Activated naive CD8-positive, alpha-beta T cell treated with anti-CD3 and anti-CD28 coated beads, Interleukin-2, amount 10 ng/mL, durations not matched to agents 7 days and 5 days (primary cell): ENCODE results near the gene SULT2B1. TPM values are rescaled to one million over a fixed set of nuclear protein-coding genes. Genes with fewer than 3 reads are reported as not detected.
A peak's percentile ranks its signal among the peaks of the same experiment; 100 is the strongest.

Source experiments
- ATAC-seq: fragments of 150-1000 bp; cut with Tn5 transposase; one replicate; pipeline ENCODE4 v1.10.0; 2021; ENCODE audit warnings: low read depth, moderate library complexity
- POLR2A ChIA-PET: fragments of 350-600 bp; sonication (Branson Sonifier 250); formaldehyde crosslinking; loops from one replicate; lab custom pipeline; 2021; ENCODE audit warnings: antibody characterized with exemption; lab: Charles Lee
- DNase-seq: peaks from one replicate; pipeline ENCODE4 v3.0.0; 2021
- H3K27ac Mint-ChIP-seq: one replicate; pipeline ENCODE4 v1.8.0; 2022; ENCODE audit warnings: mild to moderate bottlenecking, mixed read lengths
- H3K27me3 Mint-ChIP-seq: one replicate; pipeline ENCODE4 v1.8.0; 2022; ENCODE audit warnings: mild to moderate bottlenecking, moderate library complexity, mixed read lengths
- H3K36me3 Mint-ChIP-seq: one replicate; pipeline ENCODE4 v1.8.0; 2021; ENCODE audit warnings: mild to moderate bottlenecking, mixed read lengths
- H3K4me1 Mint-ChIP-seq: one replicate; pipeline ENCODE4 v1.8.0; 2021; ENCODE audit warnings: mixed read lengths
- H3K4me3 Mint-ChIP-seq: one replicate; pipeline ENCODE4 v1.8.0; 2022; ENCODE audit warnings: mild to moderate bottlenecking, moderate library complexity, mixed read lengths
- H3K9me3 Mint-ChIP-seq: one replicate; pipeline ENCODE4 v1.8.0; 2021; ENCODE audit warnings: mixed read lengths
- total RNA-seq, 2 experiments: library from RNA; stranded (reverse); gene quantifications; one replicate each; pipeline ENCODE4 v1.2.3, GENCODE V29; 2021

SULT2B1 gene
- total RNA-seq, 2 experiments from 2014 or later = not detected

- Mint-ChIP-seq H3K4me1 (peaks cover 16% of the 10 kb centered on the region), H3K36me3 (no peaks in the 10 kb centered on the region), H3K27me3 (peaks cover 11% of the 10 kb centered on the region), H3K27ac (no peak overlapping the region), H3K9me3 (no peaks in the 10 kb centered on the region), H3K4me3 (no peak overlapping the region)
- ATAC-seq (no peak), DNase-seq (no peak)
- POLR2A ChIA-PET = interaction anchor here (0.6 kb wide), 1 partner anchor 82 kb away, joined by 3 read pairs; no protein-coding TSS in a partner anchor
Measured at GRCh38 chr19:48587387-48587786, 35.4 kb downstream of the SULT2B1 start.

GRCh38 chr19:48588670-48589401, 36.9 kb downstream of the SULT2B1 start:
- POLR2A ChIA-PET = interaction anchor here (0.5 to 1.0 kb wide), 3 partner anchors 17 to 83 kb away, joined by 3 to 5 read pairs (median 4); no protein-coding TSS in a partner anchor
- ATAC-seq = peak; percentile 86
- Mint-ChIP-seq H3K27me3 (peaks cover 11% of the 10 kb centered on the region), H3K27ac (peak overlapping the region; percentile 34), H3K4me3 (peak overlapping the region; percentile 79), H3K36me3 (no peaks in the 10 kb centered on the region), H3K9me3 (no peaks in the 10 kb centered on the region), H3K4me1 (peaks cover 18% of the 10 kb centered on the region)
- peak; percentile 93 for DNase-seq

DNA sequence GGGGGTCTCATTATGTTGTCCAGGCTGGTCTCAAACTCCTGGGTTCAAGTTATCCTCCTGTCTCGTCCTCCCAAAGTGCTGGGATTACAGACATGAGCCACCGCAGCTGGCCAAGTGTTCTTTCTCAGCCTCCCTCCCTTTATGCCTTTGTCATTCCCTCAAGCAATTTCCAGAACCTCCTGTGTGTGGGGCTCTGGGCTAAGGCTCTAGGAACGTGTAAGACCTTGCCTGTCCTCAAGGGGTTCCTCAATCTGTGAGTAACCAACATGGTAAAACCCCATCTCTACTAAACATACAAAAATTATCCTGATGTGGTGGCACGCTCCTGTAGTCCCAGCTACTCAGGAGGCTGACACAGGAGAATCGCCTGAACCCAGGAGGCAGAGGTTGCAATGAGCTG, 39.0 kb downstream of the SULT2B1 start:
- Mint-ChIP-seq H3K4me3 (no peak overlapping the region), H3K36me3 (no peaks in the 10 kb centered on the region), H3K4me1 (peaks cover 14% of the 10 kb centered on the region), H3K9me3 (no peaks in the 10 kb centered on the region), H3K27ac (no peak overlapping the region), H3K27me3 (peaks cover 10% of the 10 kb centered on the region)
- POLR2A ChIA-PET = no interaction called here
- DNase-seq = no peak
- no peak for ATAC-seq

- POLR2A ChIA-PET = interaction anchor here (1.0 kb wide), 1 partner anchor 14 kb away, joined by 4 read pairs; no protein-coding TSS in a partner anchor
- H3K27ac Mint-ChIP-seq = no peak overlapping the region
- ATAC-seq = no peak
- no peaks in the 10 kb centered on the region for H3K9me3 Mint-ChIP-seq
- H3K4me3 Mint-ChIP-seq = peak overlapping the region; percentile 11
- H3K36me3 Mint-ChIP-seq = no peaks in the 10 kb centered on the region
- peaks cover 4% of the 10 kb centered on the region for H3K4me1 Mint-ChIP-seq
- DNase-seq = no peak
- H3K27me3 Mint-ChIP-seq = peaks cover 2% of the 10 kb centered on the region
Measured at GRCh38 chr19:48595171-48595570, 43.2 kb downstream of the SULT2B1 start.

- POLR2A ChIA-PET = interaction anchor here (1.0 kb wide), 1 partner anchor 13 kb away, joined by 4 read pairs; no protein-coding TSS in a partner anchor
- Mint-ChIP-seq H3K9me3 (no peaks in the 10 kb centered on the region), H3K27me3 (peaks cover 2% of the 10 kb centered on the region), H3K27ac (peak overlapping the region; percentile 63), H3K4me3 (peak overlapping the region; percentile 40), H3K4me1 (peaks cover 4% of the 10 kb centered on the region), H3K36me3 (no peaks in the 10 kb centered on the region)
- DNase-seq (no peak), ATAC-seq (no peak)
Measured at GRCh38 chr19:48595833-48596232, 43.9 kb downstream of the SULT2B1 start.

DNA sequence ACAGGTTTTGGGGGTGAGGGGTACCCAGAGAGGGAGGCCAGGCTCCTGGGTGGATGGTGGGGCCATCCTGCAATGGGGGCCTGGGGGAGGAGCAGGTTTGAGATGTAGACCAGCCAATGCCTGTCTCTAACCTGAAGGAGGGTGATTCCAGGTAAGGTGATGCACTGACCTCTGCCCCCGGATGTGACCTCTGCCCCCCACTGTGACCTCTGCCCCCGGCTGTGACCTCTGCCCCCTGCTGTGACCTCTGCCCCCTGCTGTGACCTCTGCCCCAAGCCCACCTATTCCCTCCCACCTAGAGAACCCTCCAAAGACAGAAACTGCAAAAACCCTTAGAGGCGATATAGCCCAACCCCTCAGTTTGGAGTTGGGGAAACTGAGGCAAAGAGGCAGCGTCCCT, 44.3 kb downstream of the SULT2B1 start:
- Mint-ChIP-seq H3K36me3 (no peaks in the 10 kb centered on the region), H3K9me3 (no peaks in the 10 kb centered on the region), H3K27me3 (peaks cover 2% of the 10 kb centered on the region), H3K27ac (peak overlapping the region; percentile 63), H3K4me1 (peaks cover 4% of the 10 kb centered on the region), H3K4me3 (peak overlapping the region; percentile 40)
- POLR2A ChIA-PET = no interaction called here
- ATAC-seq (no peak), DNase-seq (no peak)

DNA sequence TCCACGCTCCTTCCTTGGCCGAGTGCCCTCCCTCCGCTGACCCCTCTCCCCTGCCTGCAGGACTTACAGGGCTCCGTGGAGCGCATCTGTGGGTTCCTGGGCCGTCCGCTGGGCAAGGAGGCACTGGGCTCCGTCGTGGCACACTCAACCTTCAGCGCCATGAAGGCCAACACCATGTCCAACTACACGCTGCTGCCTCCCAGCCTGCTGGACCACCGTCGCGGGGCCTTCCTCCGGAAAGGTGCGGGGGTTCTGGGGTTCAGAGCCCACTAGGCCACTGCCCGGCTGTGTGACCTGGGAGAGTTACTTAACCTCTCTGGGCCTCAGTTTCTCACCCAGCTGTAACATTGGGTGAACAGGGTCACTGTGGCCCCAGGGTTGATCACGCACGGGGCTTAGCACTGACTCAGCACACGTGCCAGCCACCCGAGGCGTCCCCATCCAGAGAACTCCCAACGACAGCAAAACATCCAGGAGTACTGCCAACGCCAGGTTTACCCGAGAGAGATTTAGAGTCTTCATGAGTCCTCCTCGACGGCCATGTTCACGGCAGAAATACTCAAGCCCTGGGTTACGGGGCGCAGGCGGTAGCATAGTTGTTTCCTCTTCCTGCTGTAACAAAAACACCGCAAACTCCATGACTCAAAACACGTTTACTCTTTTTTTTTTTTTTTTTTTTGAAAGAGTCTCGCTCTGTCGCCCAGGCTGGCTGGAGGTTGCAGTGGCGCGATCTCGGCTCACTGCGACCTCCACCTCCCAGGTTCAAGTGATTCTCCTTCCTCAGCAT, 44.9 kb downstream of the SULT2B1 start:
- peaks cover 2% of the 10 kb centered on the region for H3K27me3 Mint-ChIP-seq
- no peak for DNase-seq
- POLR2A ChIA-PET = no interaction called here
- H3K27ac Mint-ChIP-seq = peak overlapping the region; percentile 19
- peak; percentile 60 for ATAC-seq
- peak overlapping the region; percentile 76 for H3K4me3 Mint-ChIP-seq
- H3K36me3 Mint-ChIP-seq = no peaks in the 10 kb centered on the region
- peaks cover 2% of the 10 kb centered on the region for H3K4me1 Mint-ChIP-seq
- no peaks in the 10 kb centered on the region for H3K9me3 Mint-ChIP-seq

DNA sequence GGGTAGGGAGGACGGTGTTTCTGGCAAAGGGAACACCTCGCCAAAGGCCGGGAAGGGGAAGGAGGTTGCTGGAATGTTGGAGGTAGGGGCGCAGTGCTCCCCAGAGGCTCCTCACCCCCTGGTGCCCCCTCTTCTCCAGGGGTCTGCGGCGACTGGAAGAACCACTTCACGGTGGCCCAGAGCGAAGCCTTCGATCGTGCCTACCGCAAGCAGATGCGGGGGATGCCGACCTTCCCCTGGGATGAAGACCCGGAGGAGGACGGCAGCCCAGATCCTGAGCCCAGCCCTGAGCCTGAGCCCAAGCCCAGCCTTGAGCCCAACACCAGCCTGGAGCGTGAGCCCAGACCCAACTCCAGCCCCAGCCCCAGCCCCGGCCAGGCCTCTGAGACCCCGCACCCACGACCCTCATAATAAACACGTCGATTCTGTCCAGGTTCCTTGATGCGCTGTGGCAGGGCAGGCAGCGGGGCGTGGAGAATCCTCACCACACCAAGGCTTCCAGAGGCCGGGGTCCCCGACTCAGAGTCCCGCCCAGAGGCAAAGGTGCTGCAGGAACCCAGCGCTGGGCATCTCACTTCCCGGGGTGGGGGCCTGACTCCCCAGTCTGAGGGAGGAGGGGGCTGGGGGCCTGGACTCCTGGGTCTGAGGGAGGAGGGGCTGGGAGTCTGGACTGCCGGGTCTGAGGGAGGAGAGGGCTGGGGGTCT, 47.2 kb downstream of the SULT2B1 start:
- Mint-ChIP-seq H3K9me3 (no peaks in the 10 kb centered on the region), H3K27me3 (no peaks in the 10 kb centered on the region)
- POLR2A ChIA-PET = interaction anchor here (0.5 kb wide), 1 partner anchor 39 kb away, joined by 3 read pairs; no protein-coding TSS in a partner anchor

DNA sequence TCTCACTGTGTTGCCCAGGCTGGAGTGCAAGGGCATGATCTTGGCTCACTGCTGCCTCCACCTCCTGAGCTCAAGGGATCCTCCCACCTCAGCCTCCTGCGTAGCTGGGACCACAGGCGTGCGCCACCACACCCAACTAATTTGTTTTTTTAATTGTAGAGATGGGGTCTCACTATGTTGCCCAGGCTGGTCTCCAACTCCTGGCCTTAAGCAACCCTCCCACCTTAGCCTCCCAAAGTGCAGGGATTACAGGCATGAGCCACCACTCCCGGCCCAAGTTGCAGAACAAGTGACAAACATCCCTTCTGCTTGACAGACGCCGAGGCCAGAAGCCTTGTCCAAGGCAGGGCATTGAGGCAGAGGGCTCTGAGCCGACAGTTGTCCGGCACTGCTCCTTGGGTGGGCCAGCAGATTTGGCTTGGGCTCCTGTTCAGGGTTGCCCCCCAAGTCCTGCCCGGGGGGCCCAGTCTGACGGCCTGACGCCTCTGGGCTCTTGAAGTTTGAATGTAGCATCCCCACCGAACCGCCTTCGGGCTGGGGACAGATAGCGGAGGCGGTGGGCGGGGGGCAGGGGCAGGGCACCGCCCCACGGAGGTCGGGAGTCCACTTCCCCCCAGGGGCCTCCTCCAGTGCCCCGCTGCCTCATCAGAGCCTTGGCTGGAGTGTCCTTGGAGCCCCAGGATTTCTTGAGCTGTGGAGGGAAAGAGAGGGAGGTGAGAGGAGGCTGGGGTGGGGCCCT, 48.9 kb downstream of the SULT2B1 start:
- no peak overlapping the region for H3K27ac Mint-ChIP-seq
- H3K27me3 Mint-ChIP-seq = no peaks in the 10 kb centered on the region
- no peaks in the 10 kb centered on the region for H3K4me1 Mint-ChIP-seq
- POLR2A ChIA-PET = no interaction called here
- H3K36me3 Mint-ChIP-seq = no peaks in the 10 kb centered on the region
- H3K9me3 Mint-ChIP-seq = no peaks in the 10 kb centered on the region
- DNase-seq (no peak), ATAC-seq (no peak)
- no peak overlapping the region for H3K4me3 Mint-ChIP-seq

More for the DNA sequence above, 47.2 kb downstream of the SULT2B1 start:
- Mint-ChIP-seq H3K36me3 (no peaks in the 10 kb centered on the region), H3K4me3 (no peak overlapping the region), H3K27ac (peak overlapping the region; percentile 35), H3K4me1 (no peaks in the 10 kb centered on the region)
- ATAC-seq (no peak), DNase-seq (no peak)

DNA sequence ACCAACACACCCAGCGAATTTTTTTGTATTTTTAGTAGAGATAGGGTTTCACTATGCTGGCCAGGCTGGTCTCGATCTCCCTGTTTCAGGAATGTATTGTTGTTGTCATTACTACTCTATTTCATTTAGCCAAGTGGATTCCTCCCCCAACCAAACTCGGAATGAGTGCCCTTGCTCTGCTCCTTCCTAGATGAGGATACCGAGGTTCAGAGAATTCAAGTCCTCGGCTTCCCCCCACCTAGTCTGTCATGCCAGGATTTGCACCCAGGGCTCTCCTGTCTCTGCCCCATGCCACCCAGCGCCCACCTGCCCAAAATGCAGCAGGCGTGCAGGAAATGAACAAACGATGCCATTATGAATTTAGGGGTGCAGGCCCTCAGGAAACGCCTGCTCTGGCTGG, 51.0 kb downstream of the SULT2B1 start:
- ATAC-seq = no peak
- POLR2A ChIA-PET = no interaction called here
- H3K9me3 Mint-ChIP-seq = no peaks in the 10 kb centered on the region
- DNase-seq = no peak
- H3K4me3 Mint-ChIP-seq = no peak overlapping the region
- no peak overlapping the region for H3K27ac Mint-ChIP-seq
- H3K27me3 Mint-ChIP-seq = no peaks in the 10 kb centered on the region
- no peaks in the 10 kb centered on the region for H3K4me1 Mint-ChIP-seq
- no peaks in the 10 kb centered on the region for H3K36me3 Mint-ChIP-seq

DNA sequence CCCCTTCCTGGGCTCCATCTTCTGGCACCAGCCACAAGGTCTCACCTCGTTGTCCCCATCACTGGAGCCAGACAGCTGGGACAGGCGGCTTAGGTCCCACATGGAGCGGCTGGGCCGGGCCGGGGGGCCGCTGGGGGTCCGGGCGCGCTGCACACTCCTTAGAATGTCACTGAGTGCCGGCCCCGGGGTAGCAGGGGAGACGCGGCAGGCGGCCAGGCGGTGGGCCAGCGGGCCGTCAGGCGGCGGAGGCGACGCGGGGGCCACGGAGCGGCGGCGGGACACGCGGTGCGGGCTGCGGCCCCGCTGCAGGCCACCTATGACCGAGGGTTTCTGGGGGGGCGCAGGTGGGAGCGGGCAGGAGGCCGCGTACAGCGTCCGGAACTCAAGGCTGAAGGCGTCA, 51.5 kb downstream of the SULT2B1 start:
- Mint-ChIP-seq H3K4me1 (no peaks in the 10 kb centered on the region), H3K27ac (no peak overlapping the region), H3K4me3 (no peak overlapping the region), H3K36me3 (no peaks in the 10 kb centered on the region), H3K27me3 (no peaks in the 10 kb centered on the region), H3K9me3 (no peaks in the 10 kb centered on the region)
- no peak for DNase-seq
- POLR2A ChIA-PET = no interaction called here
- ATAC-seq = no peak

- Mint-ChIP-seq H3K27me3 (no peaks in the 10 kb centered on the region), H3K4me1 (peaks cover 3% of the 10 kb centered on the region), H3K27ac (no peak overlapping the region), H3K9me3 (no peaks in the 10 kb centered on the region), H3K36me3 (no peaks in the 10 kb centered on the region), H3K4me3 (no peak overlapping the region)
- DNase-seq (no peak), ATAC-seq (no peak)
- POLR2A ChIA-PET = no interaction called here
Measured at GRCh38 chr19:48603850-48604249, 51.9 kb downstream of the SULT2B1 start.
